T-helper 9 cell (primary cell): Measurements from ENCODE around the gene SSBP3.
"Not testable (repeated sequence)": the region's sequence is repeated elsewhere in the genome, so short reads cannot be mapped to it uniquely, and the experiment has no call there.

Experiments used
- DNase-seq: peaks from one replicate; pipeline ENCODE4 v3.0.0-alpha.2; 2020

The SSBP3 gene

GRCh38 chr1:54347261-54347954 is 58.8 kb downstream of the SSBP3 start:
- DNase-seq: no peak

GRCh38 chr1:54345548-54345947 is 60.6 kb downstream of the SSBP3 start:
- DNase-seq: not testable (repeated sequence)

GRCh38 chr1:54345116-54345515 is 61.1 kb downstream of the SSBP3 start:
- no peak for DNase-seq

GRCh38 chr1:54342742-54343687 is 63.2 kb downstream of the SSBP3 start:
- DNase-seq: no peak

- no peak for DNase-seq
These were observed 63.9 kb downstream of the SSBP3 start for GRCh38 chr1:54342288-54342687.

GRCh38 chr1:54341763-54342162 is 64.4 kb downstream of the SSBP3 start:
- DNase-seq: no peak

GRCh38 chr1:54340878-54341277 is 65.3 kb downstream of the SSBP3 start:
- no peak for DNase-seq

GRCh38 chr1:54340434-54340833 is 65.8 kb downstream of the SSBP3 start:
- no peak for DNase-seq

- DNase-seq: no peak
These were observed 67.1 kb downstream of the SSBP3 start for GRCh38 chr1:54339126-54339525.

- no peak for DNase-seq
These were observed 67.7 kb downstream of the SSBP3 start for GRCh38 chr1:54338464-54338863.

- DNase-seq: no peak
These were observed 68.3 kb downstream of the SSBP3 start for GRCh38 chr1:54337928-54338327.

- DNase-seq: no peak
These were observed 69.2 kb downstream of the SSBP3 start for GRCh38 chr1:54337034-54337433.

- no peak for DNase-seq
These were observed 70.1 kb downstream of the SSBP3 start for GRCh38 chr1:54336116-54336515.

- DNase-seq: no peak
These were observed 70.5 kb downstream of the SSBP3 start for GRCh38 chr1:54335755-54336108.

GRCh38 chr1:54335011-54335754 is 71.0 kb downstream of the SSBP3 start:
- DNase-seq: no peak

- DNase-seq: no peak
These were observed 73.2 kb downstream of the SSBP3 start for GRCh38 chr1:54332781-54333585.

- no peak for DNase-seq
These were observed 74.2 kb downstream of the SSBP3 start for GRCh38 chr1:54331843-54332463.

GRCh38 chr1:54331091-54331772 is 75.0 kb downstream of the SSBP3 start:
- DNase-seq: no peak

- no peak for DNase-seq
These were observed 76.7 kb downstream of the SSBP3 start for GRCh38 chr1:54329312-54330003.

- no peak for DNase-seq
These were observed 78.0 kb downstream of the SSBP3 start for GRCh38 chr1:54328066-54328636.
